DOHH2 (cell line): Measurements from ENCODE around the gene TCF15.
"Not testable (repeated sequence)": the region's sequence is repeated elsewhere in the genome, so short reads cannot be mapped to it uniquely, and the experiment has no call there.

Experiments
- H3F3A ChIP-seq: fragments of 200-600 bp; sonication (generic), shearing (Covaris generic); 2 replicates; pipeline ENCODE4 v1.6.0; 2016; ENCODE audit warnings: antibody characterized with exemption, mild to moderate bottlenecking; ENCODE audit not compliant: control insufficient read depth, insufficient read depth
- H3K27ac ChIP-seq: fragments of 200-600 bp; sonication (generic); 2 replicates; pipeline ENCODE4 v1.5.1; 2014; ENCODE audit warnings: low read depth, mild to moderate bottlenecking, low read length, moderate library complexity
- H3K27me3 ChIP-seq: fragments of 200-600 bp; sonication (generic); 2 replicates; pipeline ENCODE4 v1.6.1; 2014; ENCODE audit warnings: mild to moderate bottlenecking, low read length, mixed read lengths; ENCODE audit not compliant: control insufficient read depth
- H3K36me3 ChIP-seq: fragments of 200-600 bp; sonication (generic); 2 replicates; pipeline ENCODE4 v1.6.1; 2014; ENCODE audit warnings: mild to moderate bottlenecking, low read length, moderate library complexity, mixed read lengths; ENCODE audit not compliant: control insufficient read depth
- H3K4me1 ChIP-seq: fragments of 200-600 bp; sonication (generic); 2 replicates; pipeline ENCODE4 v1.6.1; 2014; ENCODE audit warnings: mild to moderate bottlenecking, low read length, mixed read lengths; ENCODE audit not compliant: control insufficient read depth
- H3K4me2 ChIP-seq: fragments of 200-600 bp; sonication (generic); 2 replicates; pipeline ENCODE4 v1.6.0; 2014; ENCODE audit warnings: mild to moderate bottlenecking, low read length, moderate library complexity
- H3K4me3 ChIP-seq: fragments of 200-600 bp; sonication (generic); 2 replicates; pipeline ENCODE4 v1.5.1; 2014; ENCODE audit warnings: mild to moderate bottlenecking, low read length, mixed read lengths
- H3K79me2 ChIP-seq: fragments of 200-600 bp; sonication (generic); 2 replicates; pipeline ENCODE4 v1.6.1; 2014; ENCODE audit warnings: mild to moderate bottlenecking, low read length, mixed read lengths; ENCODE audit not compliant: control insufficient read depth
- H3K9me2 ChIP-seq: fragments of 200-600 bp; sonication (generic); replicated peaks from 2 replicates; pipeline ENCODE4 v1.6.1; 2014; ENCODE audit warnings: mild to moderate bottlenecking, low read length, mixed read lengths; ENCODE audit not compliant: control insufficient read depth
- H3K9me3 ChIP-seq: fragments of 200-600 bp; sonication (generic); 2 replicates; pipeline ENCODE4 v1.6.1; 2014; ENCODE audit warnings: antibody characterized with exemption, low read length, mixed read lengths; ENCODE audit not compliant: control insufficient read depth, insufficient read depth
- H4K20me1 ChIP-seq: fragments of 200-600 bp; sonication (generic); 2 replicates; pipeline ENCODE4 v1.6.0; 2014; ENCODE audit warnings: low read depth, mild to moderate bottlenecking, antibody characterized with exemption, low read length, moderate library complexity; ENCODE audit not compliant: control insufficient read depth, insufficient read depth
- CTCF ChIP-seq: fragments of 200-600 bp; sonication (generic); IDR thresholded peaks from one replicate; pipeline ENCODE4 v1.5.1; 2014; ENCODE audit warnings: antibody characterized with exemption, mild to moderate bottlenecking, low read depth, low read length; ENCODE audit not compliant: poor library complexity, severe bottlenecking
- EZH2phosphoT487 ChIP-seq: fragments of 200-600 bp; sonication (generic); IDR thresholded peaks from 2 replicates; pipeline ENCODE4 v1.6.1; 2017; ENCODE audit warnings: borderline replicate concordance, mild to moderate bottlenecking, antibody characterized with exemption, low read length, moderate library complexity, mixed read lengths

Gene TCF15

GRCh38 chr20:584971-585301, 25.2 kb downstream of the TCF15 start:
- H3F3A ChIP-seq = no peaks in the 10 kb centered on the region
- H3K27me3 ChIP-seq = peaks cover 21% of the 10 kb centered on the region
- H3K4me2 ChIP-seq = no peak overlapping the region
- H3K36me3 ChIP-seq = no peaks in the 10 kb centered on the region
- H3K9me2 ChIP-seq = no peaks in the 10 kb centered on the region
- no peaks in the 10 kb centered on the region for H4K20me1 ChIP-seq
- TF ChIP-seq EZH2phosphoT487 = no peak
- TF ChIP-seq CTCF = no peak
- no peaks in the 10 kb centered on the region for H3K79me2 ChIP-seq
- H3K9me3 ChIP-seq = no peaks in the 10 kb centered on the region
- H3K4me3 ChIP-seq = no peak overlapping the region
- H3K27ac ChIP-seq = no peak overlapping the region
- H3K4me1 ChIP-seq = peaks cover 7% of the 10 kb centered on the region

GRCh38 chr20:584161-584970, 25.7 kb downstream of the TCF15 start:
- H3K4me2 ChIP-seq = no peak overlapping the region
- H3K9me3 ChIP-seq = no peaks in the 10 kb centered on the region
- H4K20me1 ChIP-seq = no peaks in the 10 kb centered on the region
- no peaks in the 10 kb centered on the region for H3K9me2 ChIP-seq
- peaks cover 6% of the 10 kb centered on the region for H3K4me1 ChIP-seq
- TF ChIP-seq EZH2phosphoT487 = no peak
- no peak overlapping the region for H3K27ac ChIP-seq
- H3F3A ChIP-seq = no peaks in the 10 kb centered on the region
- H3K27me3 ChIP-seq = peaks cover 21% of the 10 kb centered on the region
- H3K79me2 ChIP-seq = no peaks in the 10 kb centered on the region
- no peaks in the 10 kb centered on the region for H3K36me3 ChIP-seq
- no peak overlapping the region for H3K4me3 ChIP-seq

GRCh38 chr20:582204-582603, 27.9 kb downstream of the TCF15 start:
- Histone ChIP-seq H3K4me2 (no peak overlapping the region), H3K4me1 (no peaks in the 10 kb centered on the region), H4K20me1 (no peaks in the 10 kb centered on the region), H3K9me2 (no peaks in the 10 kb centered on the region), H3K36me3 (no peaks in the 10 kb centered on the region), H3K27ac (no peak overlapping the region), H3K27me3 (peaks cover 21% of the 10 kb centered on the region), H3K4me3 (no peak overlapping the region), H3F3A (no peaks in the 10 kb centered on the region), H3K79me2 (no peaks in the 10 kb centered on the region), H3K9me3 (no peaks in the 10 kb centered on the region)
- TF ChIP-seq EZH2phosphoT487 (no peak), CTCF (no peak)

- not testable (repeated sequence) for H3K4me2 ChIP-seq, H4K20me1 ChIP-seq, H3K79me2 ChIP-seq, H3K4me3 ChIP-seq, H3K27ac ChIP-seq, H3K9me2 ChIP-seq, H3K4me1 ChIP-seq, H3K36me3 ChIP-seq, H3F3A ChIP-seq, H3K9me3 ChIP-seq
- H3K27me3 ChIP-seq = peaks cover 18% of the 10 kb centered on the region
These were observed 31.0 kb downstream of the TCF15 start for GRCh38 chr20:578940-579690.
